ENCODE measurements around the gene PARN. TPM values are rescaled to one million over a fixed set of nuclear protein-coding genes. Genes with fewer than 3 reads are reported as not detected.

PARN gene
- total and polyA plus RNA-seq, 9 of the 15 experiments (the other 6 are each of a cell fraction or from before 2014, with no cell fraction given), result 9.6 to 51.3 (median 40.4) TPM

DNA sequence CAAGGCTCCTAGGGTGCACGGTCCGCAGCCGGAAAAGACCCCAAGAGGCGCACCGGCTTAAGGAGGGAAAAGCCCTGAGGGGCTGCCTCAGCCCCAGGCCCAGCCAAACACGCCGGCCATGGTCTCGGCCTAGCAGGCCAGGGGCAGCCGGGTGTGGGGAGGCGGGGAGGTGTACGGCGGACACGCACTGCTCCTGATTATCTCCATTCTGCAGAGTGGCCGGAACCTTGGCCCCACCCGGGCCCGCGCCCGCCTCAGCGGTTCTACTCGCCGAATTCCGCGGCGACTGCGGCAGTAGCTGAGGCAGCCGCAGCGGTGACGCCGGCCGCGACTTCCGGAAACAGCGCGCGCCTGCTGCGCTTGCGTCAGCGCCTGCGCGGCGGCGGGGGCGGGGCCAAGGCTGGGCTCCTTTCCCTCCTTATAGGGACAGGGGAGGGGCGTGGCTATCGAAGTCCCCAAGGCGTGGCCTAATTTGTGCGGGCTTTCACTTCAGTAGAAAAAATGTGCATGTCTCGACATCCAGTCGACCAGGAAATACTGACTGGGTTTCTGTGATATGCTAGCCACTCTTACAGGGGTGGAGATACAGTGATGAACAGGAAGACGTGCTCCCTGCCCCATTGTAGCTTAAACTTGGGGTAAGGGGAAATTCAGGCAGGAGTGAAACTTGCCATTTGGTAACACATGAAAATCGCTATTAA lies at the start of gene PARN (continued):
- TF ChIP-seq, protein P1, sequence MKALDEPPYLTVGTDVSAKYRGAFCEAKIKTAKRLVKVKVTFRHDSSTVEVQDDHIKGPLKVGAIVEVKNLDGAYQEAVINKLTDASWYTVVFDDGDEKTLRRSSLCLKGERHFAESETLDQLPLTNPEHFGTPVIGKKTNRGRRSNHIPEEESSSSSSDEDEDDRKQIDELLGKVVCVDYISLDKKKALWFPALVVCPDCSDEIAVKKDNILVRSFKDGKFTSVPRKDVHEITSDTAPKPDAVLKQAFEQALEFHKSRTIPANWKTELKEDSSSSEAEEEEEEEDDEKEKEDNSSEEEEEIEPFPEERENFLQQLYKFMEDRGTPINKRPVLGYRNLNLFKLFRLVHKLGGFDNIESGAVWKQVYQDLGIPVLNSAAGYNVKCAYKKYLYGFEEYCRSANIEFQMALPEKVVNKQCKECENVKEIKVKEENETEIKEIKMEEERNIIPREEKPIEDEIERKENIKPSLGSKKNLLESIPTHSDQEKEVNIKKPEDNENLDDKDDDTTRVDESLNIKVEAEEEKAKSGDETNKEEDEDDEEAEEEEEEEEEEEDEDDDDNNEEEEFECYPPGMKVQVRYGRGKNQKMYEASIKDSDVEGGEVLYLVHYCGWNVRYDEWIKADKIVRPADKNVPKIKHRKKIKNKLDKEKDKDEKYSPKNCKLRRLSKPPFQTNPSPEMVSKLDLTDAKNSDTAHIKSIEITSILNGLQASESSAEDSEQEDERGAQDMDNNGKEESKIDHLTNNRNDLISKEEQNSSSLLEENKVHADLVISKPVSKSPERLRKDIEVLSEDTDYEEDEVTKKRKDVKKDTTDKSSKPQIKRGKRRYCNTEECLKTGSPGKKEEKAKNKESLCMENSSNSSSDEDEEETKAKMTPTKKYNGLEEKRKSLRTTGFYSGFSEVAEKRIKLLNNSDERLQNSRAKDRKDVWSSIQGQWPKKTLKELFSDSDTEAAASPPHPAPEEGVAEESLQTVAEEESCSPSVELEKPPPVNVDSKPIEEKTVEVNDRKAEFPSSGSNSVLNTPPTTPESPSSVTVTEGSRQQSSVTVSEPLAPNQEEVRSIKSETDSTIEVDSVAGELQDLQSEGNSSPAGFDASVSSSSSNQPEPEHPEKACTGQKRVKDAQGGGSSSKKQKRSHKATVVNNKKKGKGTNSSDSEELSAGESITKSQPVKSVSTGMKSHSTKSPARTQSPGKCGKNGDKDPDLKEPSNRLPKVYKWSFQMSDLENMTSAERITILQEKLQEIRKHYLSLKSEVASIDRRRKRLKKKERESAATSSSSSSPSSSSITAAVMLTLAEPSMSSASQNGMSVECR (CRISPR knock-in tag; IDR thresholded peaks at IDR 0.05), result peak; percentile 82
- TF ChIP-seq MTA3 (IDR thresholded peaks at IDR 0.05; ENCODE audit: borderline replicate concordance) (peak; percentile 50; the same call in 1 of the 2 replicates), ZBED1 (IDR thresholded peaks at IDR 0.05) (peak; percentile 97), FOXP1 (CRISPR knock-in tag; IDR thresholded peaks at IDR 0.05) (peak; percentile 77), ZKSCAN1 (IDR thresholded peaks at IDR 0.05; ENCODE audit: low read depth, low read length) (0 out of 2 replicates have a peak, but pooled peaks have one; percentile 15), POLR2AphosphoS5 (IDR thresholded peaks at IDR 0.05; ENCODE audit: control insufficient read depth, insufficient read depth, low read depth, low read length) (peak; percentile 81), MAFK (IDR thresholded peaks at IDR 0.05; ENCODE audit: low read length) (0 out of 2 replicates have a peak, but pooled peaks have one; percentile 13), FIP1L1 (IDR thresholded peaks at IDR 0.05; ENCODE audit: low read depth, low read length, poor library complexity, severe bottlenecking) (peak; percentile 73), WHSC1 (IDR thresholded peaks at IDR 0.05; ENCODE audit: low read length) (no peak), ZNF23 (CRISPR knock-in tag; IDR thresholded peaks at IDR 0.05) (no peak), GATAD2B (IDR thresholded peaks at IDR 0.05; ENCODE audit: borderline replicate concordance) (no peak), SMAD1 (IDR thresholded peaks at IDR 0.05; ENCODE audit: low read depth, low read length, partially characterized antibody) (no peak), CREM (IDR thresholded peaks at IDR 0.05; ENCODE audit: low read depth) (peak; percentile 90), SRSF1 (IDR thresholded peaks at IDR 0.05; ENCODE audit: low read depth, low read length) (no peak), CXXC5 (CRISPR knock-in tag; IDR thresholded peaks at IDR 0.05) (peak; percentile 92), ZNF644 (tag; IDR thresholded peaks at IDR 0.05; ENCODE audit: low read depth) (no peak)
- TF ChIP-seq, protein P2, sequence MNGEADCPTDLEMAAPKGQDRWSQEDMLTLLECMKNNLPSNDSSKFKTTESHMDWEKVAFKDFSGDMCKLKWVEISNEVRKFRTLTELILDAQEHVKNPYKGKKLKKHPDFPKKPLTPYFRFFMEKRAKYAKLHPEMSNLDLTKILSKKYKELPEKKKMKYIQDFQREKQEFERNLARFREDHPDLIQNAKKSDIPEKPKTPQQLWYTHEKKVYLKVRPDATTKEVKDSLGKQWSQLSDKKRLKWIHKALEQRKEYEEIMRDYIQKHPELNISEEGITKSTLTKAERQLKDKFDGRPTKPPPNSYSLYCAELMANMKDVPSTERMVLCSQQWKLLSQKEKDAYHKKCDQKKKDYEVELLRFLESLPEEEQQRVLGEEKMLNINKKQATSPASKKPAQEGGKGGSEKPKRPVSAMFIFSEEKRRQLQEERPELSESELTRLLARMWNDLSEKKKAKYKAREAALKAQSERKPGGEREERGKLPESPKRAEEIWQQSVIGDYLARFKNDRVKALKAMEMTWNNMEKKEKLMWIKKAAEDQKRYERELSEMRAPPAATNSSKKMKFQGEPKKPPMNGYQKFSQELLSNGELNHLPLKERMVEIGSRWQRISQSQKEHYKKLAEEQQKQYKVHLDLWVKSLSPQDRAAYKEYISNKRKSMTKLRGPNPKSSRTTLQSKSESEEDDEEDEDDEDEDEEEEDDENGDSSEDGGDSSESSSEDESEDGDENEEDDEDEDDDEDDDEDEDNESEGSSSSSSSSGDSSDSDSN (IDR thresholded peaks at IDR 0.05; ENCODE audit: borderline replicate concordance in 1 of 2, low read depth in 2 of 2, low read length in 2 of 2), result peak; percentile 72 to 91; a peak in 3 of 4 replicates
- TF ChIP-seq, protein P3, sequence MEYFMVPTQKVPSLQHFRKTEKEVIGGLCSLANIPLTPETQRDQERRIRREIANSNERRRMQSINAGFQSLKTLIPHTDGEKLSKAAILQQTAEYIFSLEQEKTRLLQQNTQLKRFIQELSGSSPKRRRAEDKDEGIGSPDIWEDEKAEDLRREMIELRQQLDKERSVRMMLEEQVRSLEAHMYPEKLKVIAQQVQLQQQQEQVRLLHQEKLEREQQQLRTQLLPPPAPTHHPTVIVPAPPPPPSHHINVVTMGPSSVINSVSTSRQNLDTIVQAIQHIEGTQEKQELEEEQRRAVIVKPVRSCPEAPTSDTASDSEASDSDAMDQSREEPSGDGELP (CRISPR knock-in tag; IDR thresholded peaks at IDR 0.05; ENCODE audit: borderline replicate concordance), result peak; percentile 71; the same call in 1 of the 2 replicates
- TF ChIP-seq, protein P4, sequence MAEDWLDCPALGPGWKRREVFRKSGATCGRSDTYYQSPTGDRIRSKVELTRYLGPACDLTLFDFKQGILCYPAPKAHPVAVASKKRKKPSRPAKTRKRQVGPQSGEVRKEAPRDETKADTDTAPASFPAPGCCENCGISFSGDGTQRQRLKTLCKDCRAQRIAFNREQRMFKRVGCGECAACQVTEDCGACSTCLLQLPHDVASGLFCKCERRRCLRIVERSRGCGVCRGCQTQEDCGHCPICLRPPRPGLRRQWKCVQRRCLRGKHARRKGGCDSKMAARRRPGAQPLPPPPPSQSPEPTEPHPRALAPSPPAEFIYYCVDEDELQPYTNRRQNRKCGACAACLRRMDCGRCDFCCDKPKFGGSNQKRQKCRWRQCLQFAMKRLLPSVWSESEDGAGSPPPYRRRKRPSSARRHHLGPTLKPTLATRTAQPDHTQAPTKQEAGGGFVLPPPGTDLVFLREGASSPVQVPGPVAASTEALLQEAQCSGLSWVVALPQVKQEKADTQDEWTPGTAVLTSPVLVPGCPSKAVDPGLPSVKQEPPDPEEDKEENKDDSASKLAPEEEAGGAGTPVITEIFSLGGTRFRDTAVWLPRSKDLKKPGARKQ (CRISPR knock-in tag; IDR thresholded peaks at IDR 0.05), result no peak

Data from K562 (cell line).